Fibroblast of mammary gland (primary cell): ENCODE results near the gene GC.
"Not testable (repeated sequence)": the region's sequence is repeated elsewhere in the genome, so short reads cannot be mapped to it uniquely, and the experiment has no call there.

ENCODE experiments used
- DNase-seq: peaks from one replicate; pipeline ENCODE4 v3.0.0-alpha.2; 2010; ENCODE audit warnings: low read depth
- H3K4me3 ChIP-seq: 2 replicates; pipeline ENCODE4 v1.5.1; 2011; ENCODE audit warnings: low read depth, mild to moderate bottlenecking, low read length, moderate library complexity; ENCODE audit not compliant: control insufficient read depth
- TF ChIP-seq, protein P1 (sequence below): conservative IDR thresholded peaks from 2 replicates; pipeline ENCODE4 v1.5.1; 2011; ENCODE audit warnings: low read depth, low read length, inconsistent platforms; ENCODE audit not compliant: control insufficient read depth, insufficient read depth

The GC gene

DNA sequence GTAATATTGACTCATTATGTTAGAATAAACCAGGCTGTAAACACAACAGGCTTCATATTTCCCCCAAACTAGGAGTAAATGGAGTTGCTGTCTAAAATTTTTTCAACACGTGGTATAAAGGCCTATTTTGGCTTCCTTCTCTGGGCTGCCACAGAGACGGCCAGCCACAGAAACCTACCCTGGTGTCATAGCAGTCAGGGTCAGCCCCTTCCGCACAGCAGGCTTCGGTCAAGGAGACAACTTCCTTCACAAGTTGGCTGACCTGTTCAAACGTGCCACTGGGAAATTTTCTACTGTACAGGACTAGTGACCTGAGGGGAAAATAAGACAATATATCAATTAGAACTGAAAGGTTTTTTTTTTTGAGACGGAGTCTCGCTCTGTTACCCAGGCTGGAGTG lies 15.8 kb downstream of the GC start:
- no peak overlapping the region for H3K4me3 ChIP-seq
- TF ChIP-seq, protein P1, sequence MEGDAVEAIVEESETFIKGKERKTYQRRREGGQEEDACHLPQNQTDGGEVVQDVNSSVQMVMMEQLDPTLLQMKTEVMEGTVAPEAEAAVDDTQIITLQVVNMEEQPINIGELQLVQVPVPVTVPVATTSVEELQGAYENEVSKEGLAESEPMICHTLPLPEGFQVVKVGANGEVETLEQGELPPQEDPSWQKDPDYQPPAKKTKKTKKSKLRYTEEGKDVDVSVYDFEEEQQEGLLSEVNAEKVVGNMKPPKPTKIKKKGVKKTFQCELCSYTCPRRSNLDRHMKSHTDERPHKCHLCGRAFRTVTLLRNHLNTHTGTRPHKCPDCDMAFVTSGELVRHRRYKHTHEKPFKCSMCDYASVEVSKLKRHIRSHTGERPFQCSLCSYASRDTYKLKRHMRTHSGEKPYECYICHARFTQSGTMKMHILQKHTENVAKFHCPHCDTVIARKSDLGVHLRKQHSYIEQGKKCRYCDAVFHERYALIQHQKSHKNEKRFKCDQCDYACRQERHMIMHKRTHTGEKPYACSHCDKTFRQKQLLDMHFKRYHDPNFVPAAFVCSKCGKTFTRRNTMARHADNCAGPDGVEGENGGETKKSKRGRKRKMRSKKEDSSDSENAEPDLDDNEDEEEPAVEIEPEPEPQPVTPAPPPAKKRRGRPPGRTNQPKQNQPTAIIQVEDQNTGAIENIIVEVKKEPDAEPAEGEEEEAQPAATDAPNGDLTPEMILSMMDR = no peak
- no peak for DNase-seq

DNA sequence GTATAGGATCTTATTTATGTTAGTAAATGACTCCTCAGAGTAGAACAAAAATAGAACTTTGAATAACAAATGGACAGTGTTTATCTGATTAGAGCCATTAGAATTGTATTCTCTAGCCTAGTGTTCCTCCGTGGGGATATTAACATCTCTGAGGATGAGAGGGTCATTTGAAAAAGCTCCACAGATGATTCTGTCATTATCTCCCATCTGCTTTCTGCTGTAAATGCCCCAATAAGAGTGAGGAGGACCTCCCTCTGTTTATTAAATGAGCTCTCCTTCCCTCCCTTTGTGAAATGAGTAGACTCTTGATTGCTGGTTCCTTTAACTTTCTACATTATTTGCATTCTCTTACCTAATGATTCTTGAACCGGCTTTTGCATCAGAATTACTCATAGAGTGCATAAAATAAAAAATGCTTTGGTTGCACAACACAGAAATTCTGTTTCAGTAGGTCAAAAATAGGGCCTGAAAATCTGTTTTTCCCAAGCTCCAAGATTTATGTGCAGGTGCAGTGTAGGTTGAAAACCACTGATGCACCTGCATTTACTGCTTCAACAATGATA lies 18.0 kb downstream of the GC start:
- TF ChIP-seq, protein P1 = no peak
- no peak for DNase-seq
- H3K4me3 ChIP-seq = no peak overlapping the region

DNA sequence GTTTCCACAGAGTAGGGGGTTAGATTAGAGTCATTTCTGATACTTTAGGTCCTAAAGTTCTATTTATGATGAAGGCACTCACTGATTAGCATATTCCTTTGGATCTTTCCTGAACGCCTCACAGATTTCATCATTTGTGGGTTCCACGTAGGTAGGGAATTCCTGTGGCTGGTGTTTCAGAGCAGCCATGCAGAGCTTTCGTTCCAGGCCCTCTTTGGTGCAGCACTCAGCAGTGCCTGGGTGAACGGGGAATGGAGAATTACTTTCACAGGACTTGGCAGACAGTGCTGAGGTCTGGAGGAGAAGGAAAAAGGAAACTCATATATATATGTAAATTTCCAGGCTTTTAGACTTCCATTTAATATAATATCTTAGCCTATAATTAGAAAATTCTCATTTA lies 18.5 kb downstream of the GC start:
- TF ChIP-seq, protein P1 = no peak
- no peak overlapping the region for H3K4me3 ChIP-seq
- DNase-seq = peak; percentile 1

DNA sequence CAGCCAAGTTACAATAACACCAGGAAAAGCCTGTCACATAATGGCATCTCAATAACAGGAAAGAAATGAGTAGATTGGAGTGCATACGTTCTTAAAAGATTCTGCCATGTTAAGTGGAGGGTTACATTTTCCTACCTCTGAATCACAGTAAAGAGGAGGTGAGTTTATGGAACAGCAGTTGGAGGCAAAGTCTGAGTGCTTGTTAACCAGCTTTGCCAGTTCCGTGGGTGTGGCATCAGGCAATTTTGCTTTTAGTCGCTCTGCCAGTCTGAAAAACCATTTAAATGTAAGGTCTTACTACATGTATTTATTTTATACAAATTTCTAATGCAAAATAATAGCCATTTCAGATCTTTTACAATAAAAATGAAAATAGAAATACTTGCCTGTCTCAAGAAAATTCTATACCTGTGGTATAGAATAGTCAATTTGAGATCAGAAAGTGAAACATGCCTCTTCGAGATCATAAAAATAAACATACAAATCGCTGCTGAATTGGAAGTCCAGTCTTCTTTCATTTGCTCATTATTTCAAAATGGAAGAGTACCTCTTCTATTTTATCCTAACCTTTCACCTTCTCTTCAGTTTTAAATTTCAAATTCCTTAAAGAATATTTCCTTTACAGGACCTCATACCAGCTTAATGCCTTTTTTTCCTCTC lies 31.4 kb downstream of the GC start:
- TF ChIP-seq, protein P1 = no peak
- no peak overlapping the region for H3K4me3 ChIP-seq
- DNase-seq = no peak

DNA sequence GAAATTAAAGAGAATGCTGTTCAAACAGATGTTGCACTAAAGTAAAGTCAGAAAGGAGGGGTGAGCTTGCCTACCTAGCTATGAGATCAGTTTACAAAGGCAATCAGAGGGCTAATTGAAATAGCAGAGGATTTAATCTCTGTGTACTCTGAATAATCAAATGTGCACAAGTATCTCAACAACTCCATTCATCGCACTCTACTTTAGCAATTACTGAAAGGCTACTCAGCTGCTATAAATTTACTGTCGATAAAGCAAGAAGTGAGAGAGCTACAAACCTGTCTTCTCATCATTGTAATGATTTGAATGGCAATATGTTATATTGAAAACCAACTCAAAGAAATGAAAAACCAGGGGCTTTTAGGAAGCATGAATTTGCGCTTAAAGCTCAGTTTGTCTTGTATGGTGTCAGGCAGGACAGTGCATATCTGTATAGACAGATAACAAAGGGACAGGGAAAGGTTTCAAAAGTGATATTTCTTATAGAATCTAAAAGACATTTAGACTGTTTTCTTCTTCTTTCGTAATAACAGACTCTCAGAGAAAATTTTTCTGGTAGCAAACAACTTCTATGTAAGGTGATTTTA lies 34.8 kb downstream of the GC start:
- TF ChIP-seq, protein P1 = no peak
- DNase-seq = no peak

DNA sequence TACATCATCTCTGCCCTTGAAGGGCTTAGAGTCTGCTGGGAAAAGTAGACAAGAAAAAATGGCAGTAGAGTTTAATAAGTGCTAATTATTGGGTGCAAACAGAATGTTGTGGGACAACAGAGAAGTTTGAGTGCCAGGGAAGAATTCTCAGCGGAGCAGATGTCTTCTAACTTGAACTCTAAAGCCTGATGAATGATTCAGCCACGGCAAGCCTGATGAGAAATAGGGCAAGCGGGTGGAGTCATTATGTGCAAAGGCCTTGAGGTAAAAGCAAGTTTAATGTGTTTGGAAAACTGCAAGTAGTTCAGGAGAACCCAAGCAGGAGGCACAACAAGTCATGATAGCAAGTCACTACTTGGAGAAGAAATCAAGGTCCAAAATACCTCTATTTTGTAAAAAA lies 37.5 kb downstream of the GC start:
- TF ChIP-seq, protein P1 = no peak
- H3K4me3 ChIP-seq = no peak overlapping the region
- DNase-seq = no peak

More for the DNA sequence above, 34.8 kb downstream of the GC start:
- H3K4me3 ChIP-seq = no peak overlapping the region

DNA sequence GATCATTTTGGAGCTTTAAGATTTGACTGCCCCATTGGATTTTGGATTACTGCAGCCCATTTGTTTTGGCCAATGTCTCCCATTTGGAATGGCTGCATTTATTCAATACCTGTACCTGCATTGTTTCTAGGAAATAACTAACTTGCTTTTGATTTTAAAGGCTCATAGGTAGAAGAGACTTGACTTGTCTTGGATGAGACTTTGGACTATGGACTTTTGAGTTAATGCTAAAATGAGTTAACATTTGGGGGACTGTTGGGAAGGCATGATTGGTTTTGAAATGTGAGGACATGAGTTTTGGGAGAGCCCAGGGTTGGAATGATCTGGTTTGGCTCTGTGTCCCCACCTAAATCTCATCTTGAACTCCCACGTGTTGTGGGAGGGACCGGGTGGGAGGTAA lies 45.1 kb downstream of the GC start:
- not testable (repeated sequence) for DNase-seq, H3K4me3 ChIP-seq
